ENCODE data around the gene ANKRD63.

ANKRD63 gene, protein sequence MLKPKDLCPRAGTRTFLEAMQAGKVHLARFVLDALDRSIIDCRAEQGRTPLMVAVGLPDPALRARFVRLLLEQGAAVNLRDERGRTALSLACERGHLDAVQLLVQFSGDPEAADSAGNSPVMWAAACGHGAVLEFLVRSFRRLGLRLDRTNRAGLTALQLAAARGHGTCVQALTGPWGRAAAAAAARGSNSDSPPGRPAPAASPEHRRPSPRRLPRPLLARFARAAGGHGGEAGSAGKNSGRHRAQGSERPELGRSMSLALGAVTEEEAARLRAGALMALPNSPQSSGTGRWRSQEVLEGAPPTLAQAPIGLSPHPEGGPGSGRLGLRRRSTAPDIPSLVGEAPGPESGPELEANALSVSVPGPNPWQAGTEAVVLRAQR

DNA sequence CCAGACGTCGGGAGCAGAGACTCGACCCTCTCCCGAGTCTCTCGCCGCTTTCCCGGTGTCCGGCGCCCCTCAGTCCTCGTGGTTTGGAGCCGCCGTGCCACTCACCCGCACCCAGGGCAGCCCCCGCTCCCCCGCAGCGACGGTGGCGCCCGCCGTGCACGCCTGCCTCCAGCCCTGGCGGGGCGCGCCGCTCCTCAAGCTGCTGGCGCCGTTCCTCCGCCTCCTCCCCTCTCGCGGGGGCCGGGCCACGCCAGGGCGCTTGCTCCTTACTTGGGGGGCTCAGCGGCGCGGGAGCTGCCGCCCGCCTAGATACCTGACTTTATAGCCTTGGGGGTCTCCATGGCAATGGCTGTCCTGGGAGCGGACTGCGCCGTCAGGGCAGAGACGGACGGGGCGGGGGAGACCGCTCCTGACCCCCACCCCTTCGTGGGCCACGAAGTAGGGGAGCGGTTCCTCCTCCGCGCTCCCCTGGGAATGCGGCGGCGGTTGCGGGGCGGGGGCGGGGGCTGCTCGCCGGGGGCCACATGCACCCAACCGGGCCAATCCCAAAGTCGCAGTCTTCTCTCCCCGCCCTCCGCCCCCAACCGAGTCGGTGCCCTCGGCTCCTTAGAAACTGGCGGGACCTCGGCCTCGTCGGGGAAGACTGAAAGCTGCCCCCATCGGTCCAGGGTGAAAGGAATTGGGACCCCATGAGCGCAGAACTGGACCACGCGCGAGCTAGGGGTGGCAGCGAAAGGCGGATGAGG is at the start of gene ANKRD63:
ANKRD63 (minus strand) TSS at position 196 of the 746 bp plus-strand sequence. CDS start 478 bp downstream, outside the sequence.
- DNase-seq, result peak; percentile 35

DNA sequence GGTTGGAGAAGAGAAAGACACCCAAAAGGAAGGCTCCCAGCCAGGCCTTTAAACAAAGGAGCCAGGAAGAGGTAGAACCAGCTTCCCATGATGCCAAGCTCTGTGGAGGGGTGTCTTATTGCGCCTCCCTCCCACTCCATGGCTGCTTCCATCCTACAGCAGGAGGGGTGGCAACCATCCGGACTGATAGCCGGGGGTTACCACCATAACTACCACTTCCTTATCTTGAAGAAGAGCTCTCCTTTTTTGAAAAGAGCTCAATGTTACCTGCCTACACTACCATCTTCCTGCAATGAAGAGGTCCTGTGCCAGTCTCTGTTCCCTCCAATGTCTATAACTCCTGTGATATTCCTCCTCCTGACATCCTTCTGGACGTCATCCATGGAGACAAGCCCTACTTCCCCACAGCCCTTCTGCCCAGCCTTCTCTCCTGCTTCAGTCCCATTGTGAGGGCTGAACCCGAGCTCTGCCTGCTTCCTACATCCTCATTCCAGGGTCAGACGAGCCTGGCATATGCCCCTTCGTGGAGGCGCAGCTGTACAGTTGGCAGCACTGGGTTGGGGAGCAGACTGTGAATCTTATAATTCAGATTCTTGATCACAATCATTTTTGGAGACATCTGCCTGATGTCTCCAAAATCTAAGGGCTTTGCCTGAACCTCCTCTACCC is 49.4 kb upstream of the ANKRD63 start:
- no peak for DNase-seq

DNA sequence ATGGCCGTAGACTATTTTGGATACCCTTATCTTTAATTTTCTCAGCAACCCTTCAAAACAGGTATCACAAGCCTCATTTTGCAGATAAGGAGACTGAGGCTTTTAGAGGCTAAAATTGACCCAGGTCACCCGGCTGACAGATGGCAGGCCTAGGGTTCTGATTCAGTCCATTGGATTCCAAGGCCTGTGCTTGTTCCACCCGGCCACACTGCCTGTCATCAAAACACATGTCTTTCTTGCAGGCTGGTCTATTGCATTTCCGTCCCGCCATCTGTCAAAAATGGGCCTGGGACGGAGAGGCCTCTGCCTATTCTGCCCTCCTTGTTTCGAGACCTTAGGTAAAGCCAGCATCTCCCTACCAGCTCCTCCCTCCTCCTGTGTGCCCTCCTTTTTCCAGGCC is 48.8 kb upstream of the ANKRD63 start:
- no peak for DNase-seq

DNA sequence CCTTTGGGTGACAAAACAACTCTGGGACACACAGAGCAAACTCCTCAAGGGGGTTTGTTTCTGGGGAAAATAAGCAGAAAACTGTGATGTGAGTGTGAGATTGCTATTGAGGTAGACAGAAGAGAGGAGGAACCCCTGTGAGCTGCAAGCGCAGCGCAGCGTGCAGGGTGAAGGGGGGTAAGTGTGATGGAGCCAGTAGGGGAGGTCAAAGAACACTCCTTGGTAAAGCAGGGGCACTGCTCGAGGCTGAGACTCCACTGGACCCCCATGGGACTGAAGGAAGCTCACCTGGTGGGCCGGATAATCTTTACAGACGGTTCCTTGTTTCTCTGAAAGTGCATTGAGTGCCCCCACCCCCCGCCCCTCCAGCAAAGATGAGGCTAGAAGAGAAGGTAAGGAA is 48.2 kb upstream of the ANKRD63 start:
- no peak for DNase-seq

DNA sequence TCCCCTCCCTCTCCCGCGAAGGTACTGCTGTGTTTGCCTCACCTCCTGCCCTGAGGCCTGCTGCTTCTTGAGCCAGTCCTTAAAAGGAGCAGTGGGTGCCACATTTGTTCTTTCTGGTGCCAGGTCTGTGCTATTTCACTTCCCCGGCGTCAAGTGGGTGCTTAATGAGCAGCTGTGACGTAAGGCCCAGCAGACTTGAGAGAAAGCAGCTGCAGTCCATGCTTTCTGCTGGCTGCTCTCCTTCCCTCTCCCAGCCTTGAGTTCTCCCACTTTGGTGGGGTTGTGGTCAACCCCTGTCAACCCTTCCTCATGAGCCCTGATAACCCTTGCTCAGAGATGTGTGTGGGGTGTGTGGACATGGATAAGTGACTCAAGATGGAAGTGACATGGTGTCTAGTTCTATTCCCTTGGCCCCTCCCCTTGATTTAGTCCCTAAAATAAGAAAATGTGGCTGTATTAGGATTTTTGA is 47.5 kb upstream of the ANKRD63 start:
- DNase-seq, result no peak

DNA sequence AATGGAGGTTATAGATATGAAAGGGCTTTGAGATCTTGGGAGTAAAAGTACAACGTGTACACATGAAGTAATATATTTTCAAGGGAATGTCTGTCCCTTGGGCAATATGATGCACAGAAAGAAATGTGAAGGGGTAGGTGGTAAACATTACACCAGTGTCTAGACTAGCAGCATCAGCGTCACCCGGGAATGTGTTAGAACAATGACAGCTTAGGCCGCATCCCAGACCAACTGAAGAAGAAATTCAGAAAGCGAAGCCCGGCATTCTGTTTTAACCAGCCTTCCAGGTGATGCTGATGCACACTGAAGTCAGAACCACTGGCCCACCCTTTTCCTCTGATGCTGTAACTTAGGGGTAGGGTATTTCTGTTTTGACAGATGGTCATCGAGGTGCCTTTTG is 46.9 kb upstream of the ANKRD63 start:
- DNase-seq, result no peak

GRCh38 chr15:40328751-40329150 is 45.9 kb upstream of the ANKRD63 start:
- DNase-seq, result no peak

DNA sequence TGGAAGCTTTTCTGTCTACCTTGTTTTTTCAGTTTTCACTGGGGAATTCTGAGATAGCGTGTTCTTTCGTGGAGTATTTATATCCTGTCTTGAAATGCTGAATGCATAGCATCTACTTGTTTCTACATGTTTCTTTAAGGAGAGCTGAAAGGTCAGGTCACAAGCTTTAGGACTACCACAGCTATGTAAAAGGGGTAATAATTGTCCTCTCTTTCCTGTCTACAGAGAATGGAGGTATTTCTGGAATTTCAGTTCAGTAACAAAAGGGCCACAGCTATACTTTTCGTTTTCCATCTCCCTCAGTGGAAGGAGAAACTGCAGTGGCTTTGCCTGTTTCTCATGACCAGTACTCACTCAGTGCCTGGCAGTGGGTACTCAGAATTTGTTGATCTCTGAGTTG is 45.3 kb upstream of the ANKRD63 start:
- DNase-seq, result no peak

DNA sequence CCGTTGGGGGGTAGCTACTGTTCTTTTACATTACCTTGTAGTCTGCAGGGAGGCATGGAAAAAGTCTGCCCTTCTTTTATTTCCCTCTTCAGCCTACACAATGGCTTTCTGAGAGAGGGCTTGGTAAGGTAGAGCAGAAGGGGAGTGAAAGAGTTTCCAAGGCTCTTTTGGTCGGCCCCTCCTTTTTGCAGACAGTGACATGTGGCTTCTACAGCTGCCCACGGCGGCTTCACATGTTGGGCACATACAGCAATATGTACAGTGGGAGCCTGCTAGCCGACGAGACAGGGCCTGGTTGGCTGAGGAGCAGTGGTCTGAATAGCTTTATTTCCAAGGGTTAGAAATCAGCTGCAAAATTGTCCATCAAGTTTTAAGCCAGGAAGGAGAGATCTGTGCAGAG is 44.6 kb upstream of the ANKRD63 start:
- no peak for DNase-seq

- no peak for DNase-seq
These were observed 42.8 kb upstream of the ANKRD63 start for GRCh38 chr15:40325700-40326099.

DNA sequence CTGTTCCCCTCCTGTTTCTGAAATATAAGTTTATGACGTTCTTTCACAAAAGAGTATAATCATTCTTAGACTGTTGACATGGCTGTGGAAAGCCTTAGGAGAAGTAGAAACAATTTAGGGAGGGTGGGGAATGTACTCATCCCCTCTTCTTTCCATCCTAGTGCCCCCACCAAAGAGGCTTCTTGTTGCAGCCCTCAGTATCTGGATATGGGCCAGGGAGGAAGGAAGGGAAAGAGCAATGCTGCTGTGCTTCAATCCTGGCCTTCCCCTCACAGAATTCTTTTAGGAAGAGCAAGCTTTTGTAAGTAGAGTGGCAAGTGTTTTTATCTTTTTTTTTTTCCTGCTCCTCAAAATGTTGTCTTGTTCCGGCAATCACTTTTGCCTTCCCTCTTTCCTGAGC is 42.3 kb upstream of the ANKRD63 start:
- DNase-seq, result no peak

GRCh38 chr15:40323953-40324937 is 41.4 kb upstream of the ANKRD63 start:
- DNase-seq, result peak; percentile 23

DNA sequence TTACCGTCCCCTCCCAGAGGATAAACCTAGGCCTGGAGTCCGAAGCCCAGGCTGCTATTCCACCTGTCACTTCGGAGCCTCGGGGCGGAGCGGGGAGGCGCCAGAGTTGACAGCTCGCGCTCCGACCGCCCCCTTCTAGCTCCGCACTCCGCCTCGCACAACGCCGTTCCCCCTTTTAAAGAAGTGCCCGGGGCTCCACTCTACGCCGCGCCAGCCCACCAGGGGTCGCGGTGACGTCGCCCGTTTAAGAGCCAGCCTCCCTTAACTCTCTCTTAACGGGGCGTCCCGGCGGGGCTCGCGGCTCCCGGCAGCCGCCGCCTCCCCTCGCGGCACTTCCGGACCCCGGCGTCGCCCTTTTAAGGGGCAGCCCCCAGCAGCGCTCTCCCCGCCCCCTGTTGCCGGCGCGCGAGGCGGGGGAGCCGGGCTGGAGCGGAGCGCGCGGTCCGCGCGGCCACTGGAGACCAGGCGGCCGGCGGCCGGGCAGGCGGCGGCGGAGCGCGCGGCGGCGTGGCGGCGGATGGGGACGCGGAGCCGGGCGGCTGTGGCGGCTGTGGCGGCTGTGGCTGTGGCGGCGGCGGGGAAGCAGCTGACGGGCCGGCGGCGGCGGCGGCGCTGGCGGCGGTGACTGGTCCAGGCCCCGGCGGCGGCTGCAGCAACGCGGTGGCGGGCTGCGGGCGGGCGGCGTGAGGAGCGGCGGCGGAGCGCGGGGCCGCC is 40.5 kb upstream of the ANKRD63 start, which contains the start of gene INAFM2:
INAFM2 (plus strand) TSS at position 454 of the 714 bp plus-strand sequence. CDS start 364 bp downstream, outside the sequence.
- DNase-seq, result peak; percentile 93

GRCh38 chr15:40322531-40323238 is 39.8 kb upstream of the ANKRD63 start:
- no peak for DNase-seq

- DNase-seq, result peak; percentile 79
These were observed 38.1 kb upstream of the ANKRD63 start for GRCh38 chr15:40320931-40321371.

GRCh38 chr15:40320409-40320808 is 37.5 kb upstream of the ANKRD63 start:
- DNase-seq, result no peak

- DNase-seq, result no peak
These were observed 34.7 kb upstream of the ANKRD63 start for GRCh38 chr15:40317580-40317979.

- DNase-seq, result no peak
These were observed 34.1 kb upstream of the ANKRD63 start for GRCh38 chr15:40316931-40317330.

DNA sequence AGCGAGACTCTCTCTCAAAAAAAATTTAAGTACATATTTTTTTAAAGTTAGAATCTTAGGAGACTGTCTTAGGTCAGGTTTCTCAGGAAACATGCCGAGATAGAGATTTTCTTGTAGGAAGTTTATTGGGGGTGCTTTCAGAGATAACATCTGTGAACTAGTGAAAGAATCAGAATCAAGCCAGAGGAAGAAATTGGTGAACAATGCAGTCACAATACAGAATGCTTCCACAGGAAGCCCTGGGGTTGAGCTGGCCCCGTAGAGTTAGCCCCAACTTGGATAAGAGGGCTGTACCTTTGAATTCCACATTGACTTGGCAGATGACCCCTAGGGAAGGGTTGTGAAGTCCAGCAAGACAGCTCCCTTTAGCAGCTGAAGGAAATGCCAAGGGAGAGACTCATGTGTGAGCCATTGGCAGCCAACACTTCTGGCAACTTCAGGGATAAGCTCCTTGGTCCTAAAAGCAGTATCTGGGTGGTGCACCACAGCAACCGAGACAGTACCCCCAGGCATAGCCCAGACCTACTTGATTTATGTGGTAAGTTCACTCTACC is 31.9 kb upstream of the ANKRD63 start:
- DNase-seq, result no peak

Data from CD4-positive, alpha-beta T cell treated with Interleukin-12 subunit alpha and Interleukin-12 subunit beta, for 1 hour (primary cell).